ENCODE data around the gene PLXNA2.

The PLXNA2 gene

GRCh38 chr1:208088319-208088718 is 155.9 kb downstream of the PLXNA2 start:
- no peak for DNase-seq (ENCODE audit: low spot score)

GRCh38 chr1:208085655-208086515 is 158.3 kb downstream of the PLXNA2 start:
- DNase-seq (ENCODE audit: low spot score), result no peak

GRCh38 chr1:208084764-208085163 is 159.4 kb downstream of the PLXNA2 start:
- DNase-seq (ENCODE audit: low spot score), result no peak

- DNase-seq (ENCODE audit: low spot score), result no peak
Observed at GRCh38 chr1:208084220-208084619, 160.0 kb downstream of the PLXNA2 start.

- DNase-seq (ENCODE audit: low spot score), result no peak
Observed at GRCh38 chr1:208083715-208084085, 160.5 kb downstream of the PLXNA2 start.

GRCh38 chr1:208083016-208083714 is 161.0 kb downstream of the PLXNA2 start:
- no peak for DNase-seq (ENCODE audit: low spot score)

- DNase-seq (ENCODE audit: low spot score), result no peak
Observed at GRCh38 chr1:208081972-208082371, 162.2 kb downstream of the PLXNA2 start.

GRCh38 chr1:208080396-208081286 is 163.5 kb downstream of the PLXNA2 start:
- no peak for DNase-seq (ENCODE audit: low spot score)

- no peak for DNase-seq (ENCODE audit: low spot score)
Observed at GRCh38 chr1:208079161-208079560, 165.0 kb downstream of the PLXNA2 start.

GRCh38 chr1:208078752-208079151 is 165.4 kb downstream of the PLXNA2 start:
- no peak for DNase-seq (ENCODE audit: low spot score)

- DNase-seq (ENCODE audit: low spot score), result no peak
Observed at GRCh38 chr1:208077232-208078075, 166.7 kb downstream of the PLXNA2 start.

- DNase-seq (ENCODE audit: low spot score), result no peak
Observed at GRCh38 chr1:208074353-208074752, 169.8 kb downstream of the PLXNA2 start.

- no peak for DNase-seq (ENCODE audit: low spot score)
Observed at GRCh38 chr1:208071435-208072031, 172.7 kb downstream of the PLXNA2 start.

- DNase-seq (ENCODE audit: low spot score), result no peak
Observed at GRCh38 chr1:208069908-208070307, 174.3 kb downstream of the PLXNA2 start.

GRCh38 chr1:208069317-208069716 is 174.9 kb downstream of the PLXNA2 start:
- DNase-seq (ENCODE audit: low spot score), result no peak

- no peak for DNase-seq (ENCODE audit: low spot score)
Observed at GRCh38 chr1:208068908-208069307, 175.3 kb downstream of the PLXNA2 start.

- DNase-seq (ENCODE audit: low spot score), result no peak
Observed at GRCh38 chr1:208068407-208068806, 175.8 kb downstream of the PLXNA2 start.

GRCh38 chr1:208066583-208066982 is 177.6 kb downstream of the PLXNA2 start:
- no peak for DNase-seq (ENCODE audit: low spot score)

- DNase-seq (ENCODE audit: low spot score), result no peak
Observed at GRCh38 chr1:208065862-208066261, 178.3 kb downstream of the PLXNA2 start.

- DNase-seq (ENCODE audit: low spot score), result no peak
Observed at GRCh38 chr1:208061632-208062031, 182.6 kb downstream of the PLXNA2 start.

- no peak for DNase-seq (ENCODE audit: low spot score)
Observed at GRCh38 chr1:208061118-208061517, 183.1 kb downstream of the PLXNA2 start.
